ENCODE data around the gene HARBI1.
"Not testable (repeated sequence)": the region's sequence is repeated elsewhere in the genome, so short reads cannot be mapped to it uniquely, and the experiment has no call there.

Gene HARBI1

GRCh38 chr11:46599340-46600193 is 17.5 kb downstream of the HARBI1 start:
- H3K27ac ChIP-seq = no peak overlapping the region
- no peak for DNase-seq (ENCODE audit: low read depth, low spot score)

GRCh38 chr11:46597609-46598219 is 19.3 kb downstream of the HARBI1 start:
- no peak for DNase-seq (ENCODE audit: low read depth, low spot score)

GRCh38 chr11:46597155-46597554 is 19.9 kb downstream of the HARBI1 start:
- no peak overlapping the region for H3K27ac ChIP-seq
- no peak for DNase-seq (ENCODE audit: low read depth, low spot score)

More at GRCh38 chr11:46597609-46598219, 19.3 kb downstream of the HARBI1 start:
- H3K27ac ChIP-seq = no peak overlapping the region

- no peak for DNase-seq (ENCODE audit: low read depth, low spot score)
- no peak overlapping the region for H3K27ac ChIP-seq
These were observed 22.2 kb downstream of the HARBI1 start for GRCh38 chr11:46594785-46595184.

- peak overlapping the region; percentile 57 for H3K27ac ChIP-seq
- DNase-seq (ENCODE audit: low read depth, low spot score) = no peak
These were observed 22.7 kb downstream of the HARBI1 start for GRCh38 chr11:46594374-46594700.

GRCh38 chr11:46593550-46594373 is 23.3 kb downstream of the HARBI1 start, which contains the start of gene AMBRA1:
Gene AMBRA1 (minus strand): TSS chr11:46594023. CDS start chr11:46548380, 45,643 bp downstream.
- peak; percentile 48 for DNase-seq (ENCODE audit: low read depth, low spot score)
- H3K27ac ChIP-seq = peak within 1 kb of the TSS; percentile 57

GRCh38 chr11:46590740-46591605 is 26.1 kb downstream of the HARBI1 start:
- no peak for DNase-seq (ENCODE audit: low read depth, low spot score)
- H3K27ac ChIP-seq = no peak overlapping the region

GRCh38 chr11:46588915-46589314 is 28.1 kb downstream of the HARBI1 start:
- H3K27ac ChIP-seq = no peak overlapping the region

GRCh38 chr11:46588131-46588530 is 28.9 kb downstream of the HARBI1 start:
- H3K27ac ChIP-seq = no peak overlapping the region
- DNase-seq (ENCODE audit: low read depth, low spot score) = no peak

More at GRCh38 chr11:46588915-46589314, 28.1 kb downstream of the HARBI1 start:
- DNase-seq (ENCODE audit: low read depth, low spot score) = no peak

- DNase-seq (ENCODE audit: low read depth, low spot score) = not testable (repeated sequence)
These were observed 33.5 kb downstream of the HARBI1 start for GRCh38 chr11:46583513-46583912.

GRCh38 chr11:46582588-46582987 is 34.4 kb downstream of the HARBI1 start:
- DNase-seq (ENCODE audit: low read depth, low spot score) = no peak
- H3K27ac ChIP-seq = no peak overlapping the region

More at GRCh38 chr11:46583513-46583912, 33.5 kb downstream of the HARBI1 start:
- not testable (repeated sequence) for H3K27ac ChIP-seq

- no peak for DNase-seq (ENCODE audit: low read depth, low spot score)
- H3K27ac ChIP-seq = no peak overlapping the region
These were observed 40.0 kb downstream of the HARBI1 start for GRCh38 chr11:46577058-46577457.

GRCh38 chr11:46574656-46575055 is 42.4 kb downstream of the HARBI1 start:
- DNase-seq (ENCODE audit: low read depth, low spot score) = no peak

GRCh38 chr11:46570790-46571398 is 46.1 kb downstream of the HARBI1 start:
- no peak for DNase-seq (ENCODE audit: low read depth, low spot score)
- no peak overlapping the region for H3K27ac ChIP-seq

More at GRCh38 chr11:46574656-46575055, 42.4 kb downstream of the HARBI1 start:
- no peak overlapping the region for H3K27ac ChIP-seq

- H3K27ac ChIP-seq = peak overlapping the region; percentile 51
- no peak for DNase-seq (ENCODE audit: low read depth, low spot score)
These were observed 51.7 kb downstream of the HARBI1 start for GRCh38 chr11:46565232-46565840.

GRCh38 chr11:46564459-46564858 is 52.6 kb downstream of the HARBI1 start:
- no peak for DNase-seq (ENCODE audit: low read depth, low spot score)
- peak overlapping the region; percentile 51 for H3K27ac ChIP-seq

GRCh38 chr11:46562527-46562926 is 54.5 kb downstream of the HARBI1 start:
- no peak overlapping the region for H3K27ac ChIP-seq

GRCh38 chr11:46560300-46560991 is 56.6 kb downstream of the HARBI1 start:
- no peak for DNase-seq (ENCODE audit: low read depth, low spot score)
- peak overlapping the region; percentile 46 for H3K27ac ChIP-seq

More at GRCh38 chr11:46562527-46562926, 54.5 kb downstream of the HARBI1 start:
- DNase-seq (ENCODE audit: low read depth, low spot score) = no peak

Data from epithelial cell of prostate (primary cell).